SK-N-SH (cell line): ENCODE measurements around the gene EIF4H. TPM values are rescaled to one million over a fixed set of nuclear protein-coding genes. Genes with fewer than 3 reads are reported as not detected.

ENCODE experiments used
- CTCF ChIA-PET: fragments of 300-600, 350-600 bp; formaldehyde crosslinking; extraction: SDS; loops from one replicate; lab custom pipeline; 2021; lab: Yijun Ruan, JAX
- POLR2A ChIA-PET: fragments of 350-600 bp; sonication (Branson Sonifier 250); formaldehyde crosslinking; extraction: SDS; loops from one replicate; lab custom pipeline; 2020; ENCODE audit warnings: antibody characterized with exemption, inconsistent platforms; lab: Yijun Ruan, JAX
- DNase-seq: peaks from one replicate; pipeline ENCODE4 v3.0.0; 2012
- H2AFZ ChIP-seq: fragments of 200-600 bp; sonication (generic); 2 replicates; pipeline ENCODE4 v1.8.1; 2016; ENCODE audit warnings: antibody characterized with exemption, mild to moderate bottlenecking, low read depth
- H3F3A ChIP-seq: fragments of 200-600 bp; sonication (generic); replicated peaks from 2 replicates; pipeline ENCODE3; 2016; ENCODE audit warnings: antibody characterized with exemption, mild to moderate bottlenecking; ENCODE audit not compliant: insufficient read depth
- H3K27ac ChIP-seq, 2 experiments: fragments of 200-500 bp in 1 of 2; fragments of 200-600 bp in 1 of 2; sonication (Bioruptor generic) in 1 of 2; sonication (generic), shearing (Covaris generic) in 1 of 2; 2 replicates each; pipeline versions ENCODE4 v1.5.1 to v1.6.1; 2014 to 2016; ENCODE audit warnings: low read depth in 2 of 2, inconsistent platforms in 1 of 2, low read length in 1 of 2, mild to moderate bottlenecking in 1 of 2, mixed read lengths in 1 of 2
- H3K27me3 ChIP-seq: fragments of 200-600 bp; sonication (generic), shearing (Covaris generic); 2 replicates; pipeline ENCODE4 v1.6.1; 2016; ENCODE audit warnings: mixed run types; ENCODE audit not compliant: insufficient read depth
- H3K36me3 ChIP-seq, 2 experiments: fragments of 200-500 bp in 1 of 2; fragments of 200-600 bp in 1 of 2; sonication (Bioruptor generic) in 1 of 2; sonication (generic) in 1 of 2; replicated peaks in 1 of 2; 2 replicates each; pipeline versions ENCODE3 to v1.5.1; 2014 to 2016; ENCODE audit warnings: low read length in 1 of 2, mild to moderate bottlenecking in 1 of 2; ENCODE audit not compliant: insufficient read depth in 2 of 2, control insufficient read depth in 1 of 2
- H3K4me1 ChIP-seq, 2 experiments: fragments of 200-500 bp in 1 of 2; fragments of 200-600 bp in 1 of 2; sonication (Bioruptor generic) in 1 of 2; sonication (generic), shearing (Covaris generic) in 1 of 2; 2 replicates each; pipeline versions ENCODE4 v1.5.1 to v1.6.1; 2014 to 2016; ENCODE audit warnings: low read depth in 1 of 2, low read length in 1 of 2, mixed run types in 1 of 2; ENCODE audit not compliant: insufficient read depth in 2 of 2, control insufficient read depth in 1 of 2
- H3K4me2 ChIP-seq: fragments of 200-600 bp; sonication (generic), shearing (Covaris generic); 2 replicates; pipeline ENCODE4 v1.6.1; 2017; ENCODE audit warnings: mixed run types
- H3K4me3 ChIP-seq, 2 experiments: fragments of 200-500 bp in 1 of 2; fragments of 200-600 bp in 1 of 2; sonication (Bioruptor generic) in 1 of 2; sonication (generic), shearing (Covaris generic) in 1 of 2; 2 replicates each; pipeline versions ENCODE4 v1.5.1 to v1.8.1; 2014 to 2016; ENCODE audit warnings: low read depth in 2 of 2, inconsistent platforms in 1 of 2, low read length in 1 of 2, mild to moderate bottlenecking in 1 of 2, mixed read lengths in 1 of 2, moderate library complexity in 1 of 2
- H3K79me2 ChIP-seq: fragments of 200-600 bp; sonication (generic); 2 replicates; pipeline ENCODE4 v1.8.1; 2017; ENCODE audit warnings: mild to moderate bottlenecking; ENCODE audit not compliant: insufficient read depth
- H3K9ac ChIP-seq: fragments of 200-600 bp; sonication (generic); 2 replicates; pipeline ENCODE4 v1.6.1; 2017; ENCODE audit warnings: mixed run types
- H3K9me2 ChIP-seq: fragments of 200-600 bp; sonication (generic); 2 replicates; pipeline ENCODE4 v1.6.1; 2017; ENCODE audit warnings: mixed run types
- H3K9me3 ChIP-seq: fragments of 200-600 bp; sonication (generic); 2 replicates; pipeline ENCODE4 v1.6.1; 2017; ENCODE audit warnings: mixed run types, mild to moderate bottlenecking, moderate library complexity
- H4K20me1 ChIP-seq: fragments of 200-600 bp; sonication (generic); 2 replicates; pipeline ENCODE4 v1.6.1; 2017; ENCODE audit warnings: mild to moderate bottlenecking, mixed run types; ENCODE audit not compliant: insufficient read depth
- EZH2phosphoT487 ChIP-seq: fragments of 200-600 bp; sonication (generic); IDR thresholded peaks from 2 replicates; pipeline ENCODE4 v1.6.1; 2017; ENCODE audit warnings: low read depth, mixed run types, mild to moderate bottlenecking, antibody characterized with exemption, moderate library complexity, borderline replicate concordance
- GABPA ChIP-seq: IDR thresholded peaks from 2 replicates; pipeline ENCODE4 v1.4.0; 2012; ENCODE audit warnings: low read depth, mild to moderate bottlenecking
- GATA2 ChIP-seq: sonication (generic); formaldehyde crosslinking; IDR thresholded peaks from 2 replicates; pipeline ENCODE4 v1.5.0; 2020; ENCODE audit warnings: mild to moderate bottlenecking, missing genetic modification reagents
- IRF3 ChIP-seq: fragments of 150-350 bp; IDR thresholded peaks from 2 replicates; pipeline ENCODE4 v1.6.1; 2016; ENCODE audit warnings: mild to moderate bottlenecking, low read depth, low read length
- MEF2A ChIP-seq: IDR thresholded peaks from 2 replicates; pipeline ENCODE4 v1.4.0; 2012; ENCODE audit warnings: low read depth, borderline replicate concordance
- POLR2AphosphoS5 ChIP-seq: IDR thresholded peaks from 2 replicates; pipeline ENCODE4 v1.6.1; 2012; ENCODE audit warnings: low read depth, low read length
- RAD21 ChIP-seq: IDR thresholded peaks from 2 replicates; pipeline ENCODE4 v1.6.1; 2012; ENCODE audit warnings: mild to moderate bottlenecking, low read length
- RCOR1 ChIP-seq: fragments of 150-350 bp; IDR thresholded peaks from 2 replicates; pipeline ENCODE4 v1.6.1; 2017; ENCODE audit warnings: antibody characterized with exemption, low read length
- SIN3A ChIP-seq: IDR thresholded peaks from 2 replicates; pipeline ENCODE4 v1.6.1; 2012; ENCODE audit warnings: low read depth, mild to moderate bottlenecking, low read length, moderate library complexity, borderline replicate concordance
- TCF12 ChIP-seq: IDR thresholded peaks from 2 replicates; pipeline ENCODE4 v1.4.0; 2012
- TEAD4 ChIP-seq: IDR thresholded peaks from 2 replicates; pipeline ENCODE4 v1.4.0; 2012; ENCODE audit warnings: mild to moderate bottlenecking, borderline replicate concordance; ENCODE audit not compliant: insufficient read depth
- WGBS: methylation state at CpG from one replicate; pipeline ENCODE4 v1.1.6; 2017; ENCODE audit warnings: low lambda C conversion rate; 5-methylcytosine and 5-hydroxymethylcytosine counted together
- polyA plus RNA-seq, 3 experiments: library from polyadenylated mRNA; depleted of rRNA; stranded (reverse); fragments of >200 nt; gene quantifications; 2 replicates each; pipeline ENCODE4 v1.2.3, GENCODE V29; 2012
- TF ChIP-seq, protein P1 (sequence below): IDR thresholded peaks from 2 replicates; pipeline ENCODE4 v1.6.1; 2012; ENCODE audit warnings: mild to moderate bottlenecking, low read depth, low read length, moderate library complexity
- TF ChIP-seq, protein P2 (sequence below): IDR thresholded peaks from 2 replicates; pipeline ENCODE4 v1.4.0; 2012; ENCODE audit warnings: low read depth, borderline replicate concordance
- TF ChIP-seq, protein P3 (sequence below): IDR thresholded peaks from 2 replicates; pipeline ENCODE4 v1.4.0; 2012; ENCODE audit warnings: low read depth

Gene EIF4H
- polyA plus RNA-seq, 1 of the 3 experiments (the other 2 are of a cell fraction), result 468 TPM

- Histone ChIP-seq H3K4me1 (peaks cover 11 to 25% of the 10 kb centered on the region in 2 experiments; a peak in 3 of 4 replicates), H3K9ac (peak overlapping the region; percentile 95), H3F3A (peaks cover 6% of the 10 kb centered on the region), H3K79me2 (peaks cover 70% of the 10 kb centered on the region), H4K20me1 (peaks cover 58% of the 10 kb centered on the region), H3K27ac (peak overlapping the region; percentile 74 to 82; a peak in 3 of 4 replicates), H3K9me2 (no peaks in the 10 kb centered on the region), H3K36me3 (peaks cover 23 to 41% of the 10 kb centered on the region in 2 experiments), H3K9me3 (no peaks in the 10 kb centered on the region), H3K27me3 (no peaks in the 10 kb centered on the region), H3K4me2 (peak overlapping the region; percentile 95), H3K4me3 (peak overlapping the region; percentile 72 to 88), H2AFZ (no peak overlapping the region)
- WGBS, result 5% methylated on average over 6 of the region's 6 CpGs
- no peak for DNase-seq
- POLR2A ChIA-PET, result interaction anchor here (1.5 to 3.2 kb wide), 4 partner anchors 8 to 92 kb away, joined by 3 to 16 read pairs (median 8); partner anchors contain the start of gene LIMK1
- TF ChIP-seq, protein P1, sequence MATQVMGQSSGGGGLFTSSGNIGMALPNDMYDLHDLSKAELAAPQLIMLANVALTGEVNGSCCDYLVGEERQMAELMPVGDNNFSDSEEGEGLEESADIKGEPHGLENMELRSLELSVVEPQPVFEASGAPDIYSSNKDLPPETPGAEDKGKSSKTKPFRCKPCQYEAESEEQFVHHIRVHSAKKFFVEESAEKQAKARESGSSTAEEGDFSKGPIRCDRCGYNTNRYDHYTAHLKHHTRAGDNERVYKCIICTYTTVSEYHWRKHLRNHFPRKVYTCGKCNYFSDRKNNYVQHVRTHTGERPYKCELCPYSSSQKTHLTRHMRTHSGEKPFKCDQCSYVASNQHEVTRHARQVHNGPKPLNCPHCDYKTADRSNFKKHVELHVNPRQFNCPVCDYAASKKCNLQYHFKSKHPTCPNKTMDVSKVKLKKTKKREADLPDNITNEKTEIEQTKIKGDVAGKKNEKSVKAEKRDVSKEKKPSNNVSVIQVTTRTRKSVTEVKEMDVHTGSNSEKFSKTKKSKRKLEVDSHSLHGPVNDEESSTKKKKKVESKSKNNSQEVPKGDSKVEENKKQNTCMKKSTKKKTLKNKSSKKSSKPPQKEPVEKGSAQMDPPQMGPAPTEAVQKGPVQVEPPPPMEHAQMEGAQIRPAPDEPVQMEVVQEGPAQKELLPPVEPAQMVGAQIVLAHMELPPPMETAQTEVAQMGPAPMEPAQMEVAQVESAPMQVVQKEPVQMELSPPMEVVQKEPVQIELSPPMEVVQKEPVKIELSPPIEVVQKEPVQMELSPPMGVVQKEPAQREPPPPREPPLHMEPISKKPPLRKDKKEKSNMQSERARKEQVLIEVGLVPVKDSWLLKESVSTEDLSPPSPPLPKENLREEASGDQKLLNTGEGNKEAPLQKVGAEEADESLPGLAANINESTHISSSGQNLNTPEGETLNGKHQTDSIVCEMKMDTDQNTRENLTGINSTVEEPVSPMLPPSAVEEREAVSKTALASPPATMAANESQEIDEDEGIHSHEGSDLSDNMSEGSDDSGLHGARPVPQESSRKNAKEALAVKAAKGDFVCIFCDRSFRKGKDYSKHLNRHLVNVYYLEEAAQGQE, result no peak
- TF ChIP-seq IRF3 (no peak), TCF12 (no peak), RCOR1 (no peak), MEF2A (no peak), GABPA (no peak), POLR2AphosphoS5 (no peak; the same call in 1 of the 2 replicates), SIN3A (no peak), RAD21 (no peak), TEAD4 (no peak), EZH2phosphoT487 (no peak), GATA2 (CRISPR knock-in tag) (no peak)
- TF ChIP-seq, protein P2, sequence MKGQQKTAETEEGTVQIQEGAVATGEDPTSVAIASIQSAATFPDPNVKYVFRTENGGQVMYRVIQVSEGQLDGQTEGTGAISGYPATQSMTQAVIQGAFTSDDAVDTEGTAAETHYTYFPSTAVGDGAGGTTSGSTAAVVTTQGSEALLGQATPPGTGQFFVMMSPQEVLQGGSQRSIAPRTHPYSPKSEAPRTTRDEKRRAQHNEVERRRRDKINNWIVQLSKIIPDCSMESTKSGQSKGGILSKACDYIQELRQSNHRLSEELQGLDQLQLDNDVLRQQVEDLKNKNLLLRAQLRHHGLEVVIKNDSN, result no peak
- TF ChIP-seq, protein P3, sequence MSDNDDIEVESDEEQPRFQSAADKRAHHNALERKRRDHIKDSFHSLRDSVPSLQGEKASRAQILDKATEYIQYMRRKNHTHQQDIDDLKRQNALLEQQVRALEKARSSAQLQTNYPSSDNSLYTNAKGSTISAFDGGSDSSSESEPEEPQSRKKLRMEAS, result no peak
- CTCF ChIA-PET, result interaction anchor here (0.6 to 1.7 kb wide), 10 partner anchors 9 to 812 kb away, joined by 3 to 19 read pairs (median 4); no protein-coding TSS in a partner anchor
These were observed 1.2 kb downstream of the EIF4H start for GRCh38 chr7:74175340-74175739.
